ENCODE measurements around the gene TENT5D. TPM values are rescaled to one million over a fixed set of nuclear protein-coding genes. Genes with fewer than 3 reads are reported as not detected.
A peak's percentile ranks its signal among the peaks of the same experiment; 100 is the strongest.

Gene TENT5D
- total and polyA plus RNA-seq, 9 of the 15 experiments (the other 6 are each of a cell fraction or from before 2014, with no cell fraction given), result 0.08 to 0.41 (median 0.15) TPM; not detected in 1

DNA sequence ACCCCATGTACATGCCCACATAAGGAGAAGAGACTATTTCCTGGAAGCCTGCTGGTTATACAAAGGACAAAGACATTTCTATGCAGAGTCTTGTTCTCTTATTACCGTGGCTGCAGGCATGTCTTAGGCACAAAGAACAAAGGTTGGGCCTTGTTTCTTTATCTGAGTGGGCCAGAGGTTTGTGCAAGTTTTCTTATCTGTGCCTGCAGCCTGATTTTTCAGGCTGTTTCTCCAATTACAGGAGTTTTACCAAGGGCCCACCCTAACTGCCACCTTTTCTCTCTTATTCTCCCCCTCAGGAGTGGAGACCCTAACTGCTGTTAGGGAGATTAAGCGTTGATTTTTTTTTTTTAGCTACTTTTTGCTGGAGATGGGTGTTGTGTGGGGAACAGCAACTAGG, 3.5 kb downstream of the TENT5D start (continued):
- TF ChIP-seq, protein P1, sequence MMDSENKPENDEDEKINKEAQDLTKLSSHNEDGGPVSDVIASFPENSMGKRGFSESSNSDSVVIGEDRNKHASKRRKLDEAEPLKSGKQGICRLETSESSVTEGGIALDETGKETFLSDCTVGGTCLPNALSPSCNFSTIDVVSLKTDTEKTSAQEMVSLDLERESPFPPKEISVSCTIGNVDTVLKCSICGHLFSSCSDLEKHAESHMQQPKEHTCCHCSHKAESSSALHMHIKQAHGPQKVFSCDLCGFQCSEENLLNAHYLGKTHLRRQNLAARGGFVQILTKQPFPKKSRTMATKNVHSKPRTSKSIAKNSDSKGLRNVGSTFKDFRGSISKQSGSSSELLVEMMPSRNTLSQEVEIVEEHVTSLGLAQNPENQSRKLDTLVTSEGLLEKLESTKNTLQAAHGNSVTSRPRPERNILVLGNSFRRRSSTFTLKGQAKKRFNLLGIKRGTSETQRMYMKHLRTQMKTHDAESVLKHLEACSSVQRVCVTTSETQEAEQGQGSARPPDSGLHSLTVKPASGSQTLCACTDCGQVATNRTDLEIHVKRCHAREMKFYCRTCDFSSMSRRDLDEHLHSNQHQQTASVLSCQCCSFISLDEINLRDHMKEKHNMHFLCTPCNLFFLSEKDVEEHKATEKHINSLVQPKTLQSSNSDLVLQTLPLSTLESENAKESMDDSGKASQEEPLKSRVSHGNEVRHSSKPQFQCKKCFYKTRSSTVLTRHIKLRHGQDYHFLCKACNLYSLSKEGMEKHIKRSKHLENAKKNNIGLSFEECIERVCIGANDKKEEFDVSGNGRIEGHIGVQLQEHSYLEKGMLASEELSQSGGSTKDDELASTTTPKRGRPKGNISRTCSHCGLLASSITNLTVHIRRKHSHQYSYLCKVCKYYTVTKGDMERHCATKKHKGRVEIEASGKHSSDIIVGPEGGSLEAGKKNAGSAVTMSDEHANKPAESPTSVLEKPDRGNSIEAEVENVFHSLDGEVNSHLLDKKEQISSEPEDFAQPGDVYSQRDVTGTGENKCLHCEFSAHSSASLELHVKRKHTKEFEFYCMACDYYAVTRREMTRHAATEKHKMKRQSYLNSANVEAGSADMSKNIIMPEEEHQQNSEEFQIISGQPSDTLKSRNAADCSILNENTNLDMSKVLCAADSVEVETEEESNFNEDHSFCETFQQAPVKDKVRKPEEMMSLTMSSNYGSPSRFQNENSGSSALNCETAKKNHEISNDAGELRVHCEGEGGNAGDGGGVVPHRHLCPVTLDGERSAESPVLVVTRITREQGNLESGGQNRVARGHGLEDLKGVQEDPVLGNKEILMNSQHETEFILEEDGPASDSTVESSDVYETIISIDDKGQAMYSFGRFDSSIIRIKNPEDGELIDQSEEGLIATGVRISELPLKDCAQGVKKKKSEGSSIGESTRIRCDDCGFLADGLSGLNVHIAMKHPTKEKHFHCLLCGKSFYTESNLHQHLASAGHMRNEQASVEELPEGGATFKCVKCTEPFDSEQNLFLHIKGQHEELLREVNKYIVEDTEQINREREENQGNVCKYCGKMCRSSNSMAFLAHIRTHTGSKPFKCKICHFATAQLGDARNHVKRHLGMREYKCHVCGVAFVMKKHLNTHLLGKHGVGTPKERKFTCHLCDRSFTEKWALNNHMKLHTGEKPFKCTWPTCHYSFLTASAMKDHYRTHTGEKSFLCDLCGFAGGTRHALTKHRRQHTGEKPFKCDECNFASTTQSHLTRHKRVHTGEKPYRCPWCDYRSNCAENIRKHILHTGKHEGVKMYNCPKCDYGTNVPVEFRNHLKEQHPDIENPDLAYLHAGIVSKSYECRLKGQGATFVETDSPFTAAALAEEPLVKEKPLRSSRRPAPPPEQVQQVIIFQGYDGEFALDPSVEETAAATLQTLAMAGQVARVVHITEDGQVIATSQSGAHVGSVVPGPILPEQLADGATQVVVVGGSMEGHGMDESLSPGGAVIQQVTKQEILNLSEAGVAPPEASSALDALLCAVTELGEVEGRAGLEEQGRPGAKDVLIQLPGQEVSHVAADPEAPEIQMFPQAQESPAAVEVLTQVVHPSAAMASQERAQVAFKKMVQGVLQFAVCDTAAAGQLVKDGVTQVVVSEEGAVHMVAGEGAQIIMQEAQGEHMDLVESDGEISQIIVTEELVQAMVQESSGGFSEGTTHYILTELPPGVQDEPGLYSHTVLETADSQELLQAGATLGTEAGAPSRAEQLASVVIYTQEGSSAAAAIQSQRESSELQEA (IDR thresholded peaks at IDR 0.05; ENCODE audit: low read depth), result no peak
- TF ChIP-seq RBBP5 (IDR thresholded peaks at IDR 0.05; ENCODE audit: borderline replicate concordance, insufficient read depth, low read length, poor library complexity, severe bottlenecking), result peak; percentile 38
- TF ChIP-seq EGR1 (conservative IDR thresholded peaks at IDR 0.05), result 0 out of 2 replicates have a peak, but pooled peaks have one; percentile 23
- no peak for TF ChIP-seq ZNF134 (CRISPR knock-in tag; conservative IDR thresholded peaks at IDR 0.05)
- no peak for TF ChIP-seq RAD51 (IDR thresholded peaks at IDR 0.05; ENCODE audit: borderline replicate concordance, low read depth)
- TF ChIP-seq, protein P2, sequence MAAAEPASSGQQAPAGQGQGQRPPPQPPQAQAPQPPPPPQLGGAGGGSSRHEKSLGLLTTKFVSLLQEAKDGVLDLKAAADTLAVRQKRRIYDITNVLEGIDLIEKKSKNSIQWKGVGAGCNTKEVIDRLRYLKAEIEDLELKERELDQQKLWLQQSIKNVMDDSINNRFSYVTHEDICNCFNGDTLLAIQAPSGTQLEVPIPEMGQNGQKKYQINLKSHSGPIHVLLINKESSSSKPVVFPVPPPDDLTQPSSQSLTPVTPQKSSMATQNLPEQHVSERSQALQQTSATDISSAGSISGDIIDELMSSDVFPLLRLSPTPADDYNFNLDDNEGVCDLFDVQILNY (CRISPR knock-in tag; IDR thresholded peaks at IDR 0.05), result no peak
- TF ChIP-seq, protein P3, sequence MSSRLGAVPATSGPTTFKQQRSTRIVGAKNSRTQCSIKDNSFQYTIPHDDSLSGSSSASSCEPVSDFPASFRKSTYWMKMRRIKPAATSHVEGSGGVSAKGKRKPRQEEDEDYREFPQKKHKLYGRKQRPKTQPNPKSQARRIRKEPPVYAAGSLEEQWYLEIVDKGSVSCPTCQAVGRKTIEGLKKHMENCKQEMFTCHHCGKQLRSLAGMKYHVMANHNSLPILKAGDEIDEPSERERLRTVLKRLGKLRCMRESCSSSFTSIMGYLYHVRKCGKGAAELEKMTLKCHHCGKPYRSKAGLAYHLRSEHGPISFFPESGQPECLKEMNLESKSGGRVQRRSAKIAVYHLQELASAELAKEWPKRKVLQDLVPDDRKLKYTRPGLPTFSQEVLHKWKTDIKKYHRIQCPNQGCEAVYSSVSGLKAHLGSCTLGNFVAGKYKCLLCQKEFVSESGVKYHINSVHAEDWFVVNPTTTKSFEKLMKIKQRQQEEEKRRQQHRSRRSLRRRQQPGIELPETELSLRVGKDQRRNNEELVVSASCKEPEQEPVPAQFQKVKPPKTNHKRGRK (tag; IDR thresholded peaks at IDR 0.05), result no peak
- TF ChIP-seq KLF16 (IDR thresholded peaks at IDR 0.05), result peak; percentile 78
- TF ChIP-seq, protein P4, sequence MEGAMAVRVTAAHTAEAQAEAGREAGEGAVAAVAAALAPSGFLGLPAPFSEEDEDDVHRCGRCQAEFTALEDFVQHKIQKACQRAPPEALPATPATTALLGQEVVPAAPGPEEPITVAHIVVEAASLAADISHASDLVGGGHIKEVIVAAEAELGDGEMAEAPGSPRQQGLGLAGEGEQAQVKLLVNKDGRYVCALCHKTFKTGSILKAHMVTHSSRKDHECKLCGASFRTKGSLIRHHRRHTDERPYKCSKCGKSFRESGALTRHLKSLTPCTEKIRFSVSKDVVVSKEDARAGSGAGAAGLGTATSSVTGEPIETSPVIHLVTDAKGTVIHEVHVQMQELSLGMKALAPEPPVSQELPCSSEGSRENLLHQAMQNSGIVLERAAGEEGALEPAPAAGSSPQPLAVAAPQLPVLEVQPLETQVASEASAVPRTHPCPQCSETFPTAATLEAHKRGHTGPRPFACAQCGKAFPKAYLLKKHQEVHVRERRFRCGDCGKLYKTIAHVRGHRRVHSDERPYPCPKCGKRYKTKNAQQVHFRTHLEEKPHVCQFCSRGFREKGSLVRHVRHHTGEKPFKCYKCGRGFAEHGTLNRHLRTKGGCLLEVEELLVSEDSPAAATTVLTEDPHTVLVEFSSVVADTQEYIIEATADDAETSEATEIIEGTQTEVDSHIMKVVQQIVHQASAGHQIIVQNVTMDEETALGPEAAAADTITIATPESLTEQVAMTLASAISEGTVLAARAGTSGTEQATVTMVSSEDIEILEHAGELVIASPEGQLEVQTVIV (CRISPR knock-in tag; IDR thresholded peaks at IDR 0.05; ENCODE audit: borderline replicate concordance), result no peak
- no peak for TF ChIP-seq TEAD2 (tag; IDR thresholded peaks at IDR 0.05)
- TF ChIP-seq POLR2AphosphoS5 (IDR thresholded peaks at IDR 0.05; ENCODE audit: control insufficient read depth, insufficient read depth, low read depth, low read length), result peak; percentile 75
- TF ChIP-seq GATAD2A (IDR thresholded peaks at IDR 0.05), result peak; percentile 80
- TF ChIP-seq, protein P5, sequence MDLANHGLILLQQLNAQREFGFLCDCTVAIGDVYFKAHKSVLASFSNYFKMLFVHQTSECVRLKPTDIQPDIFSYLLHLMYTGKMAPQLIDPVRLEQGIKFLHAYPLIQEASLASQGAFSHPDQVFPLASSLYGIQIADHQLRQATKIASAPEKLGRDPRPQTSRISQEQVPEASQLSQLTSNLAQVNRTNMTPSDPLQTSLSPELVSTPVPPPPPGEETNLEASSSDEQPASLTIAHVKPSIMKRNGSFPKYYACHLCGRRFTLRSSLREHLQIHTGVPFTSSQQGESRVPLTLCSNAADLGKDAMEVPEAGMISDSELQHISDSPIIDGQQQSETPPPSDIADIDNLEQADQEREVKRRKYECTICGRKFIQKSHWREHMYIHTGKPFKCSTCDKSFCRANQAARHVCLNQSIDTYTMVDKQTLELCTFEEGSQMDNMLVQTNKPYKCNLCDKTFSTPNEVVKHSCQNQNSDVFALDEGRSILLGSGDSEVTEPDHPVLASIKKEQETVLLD (IDR thresholded peaks at IDR 0.05), result peak; percentile 43; the same call in 1 of the 2 replicates
- TF ChIP-seq NCOA1 (IDR thresholded peaks at IDR 0.05; ENCODE audit: low read depth), result peak; percentile 79; the same call in 1 of the 2 replicates

Measured in K562 (cell line).